Smooth muscle cell (in vitro differentiated cells): ENCODE measurements around the gene C2orf74. TPM values are rescaled to one million over a fixed set of nuclear protein-coding genes. Genes with fewer than 3 reads are reported as not detected.

Source experiments
- polyA plus RNA-seq: library from polyadenylated mRNA; unstranded; fragments of >200 nt; fragmentation: Nextera tagmentation; extraction: Ambion mirVana; gene quantifications from 2 replicates; pipeline ENCODE4 v1.2.1, GENCODE V29; 2016
- total RNA-seq: library from RNA; depleted of rRNA; stranded (reverse); fragments of >200 nt; gene quantifications from 2 replicates; pipeline ENCODE4 v1.2.3, GENCODE V29; 2014

Gene C2orf74
- total and polyA plus RNA-seq, 2 experiments from 2014 or later, result 4.2 to 7.9 TPM

Other genes with a start within 250 kb of the C2orf74 start
- 46.0 and 50.2 TPM in 2 replicates for gene PEX13, start 144.5 kb upstream of the C2orf74 start, total RNA-seq
- gene PEX13, start 144.5 kb upstream of the C2orf74 start, polyA plus RNA-seq, result 14.1 and 14.9 TPM in 2 replicates
- gene PUS10, start 143.9 kb upstream of the C2orf74 start, total RNA-seq, result 6.3 and 9.2 TPM in 2 replicates
- 3.3 and 3.5 TPM in 2 replicates for gene PUS10, start 143.9 kb upstream of the C2orf74 start, polyA plus RNA-seq
- gene SANBR, start 96.3 kb upstream of the C2orf74 start, total RNA-seq, result 14.4 and 26.0 TPM in 2 replicates
- 5.8 and 6.1 TPM in 2 replicates for gene SANBR, start 96.3 kb upstream of the C2orf74 start, polyA plus RNA-seq